ENCODE results near the gene POLL.

Gene POLL

GRCh38 chr10:101573885-101574753, 13.9 kb downstream of the POLL start:
- no peak for FAIRE-seq

- no peak for FAIRE-seq
Measured at GRCh38 chr10:101572785-101573184, 15.3 kb downstream of the POLL start.

GRCh38 chr10:101572126-101572525, 15.9 kb downstream of the POLL start:
- FAIRE-seq: no peak

- no peak for FAIRE-seq
Measured at GRCh38 chr10:101571271-101571925, 16.7 kb downstream of the POLL start.

GRCh38 chr10:101570428-101571270, 17.4 kb downstream of the POLL start:
- no peak for FAIRE-seq

GRCh38 chr10:101569622-101570427, 18.2 kb downstream of the POLL start:
- no peak for FAIRE-seq

GRCh38 chr10:101569323-101569621, 18.8 kb downstream of the POLL start:
- FAIRE-seq: no peak

GRCh38 chr10:101568054-101568745, 19.9 kb downstream of the POLL start:
- no peak for FAIRE-seq

- no peak for FAIRE-seq
Measured at GRCh38 chr10:101567165-101568006, 20.7 kb downstream of the POLL start.

GRCh38 chr10:101566333-101567164, 21.5 kb downstream of the POLL start:
- no peak for FAIRE-seq

GRCh38 chr10:101565936-101566332, 22.1 kb downstream of the POLL start:
- no peak for FAIRE-seq

- FAIRE-seq: no peak
Measured at GRCh38 chr10:101565370-101565900, 22.6 kb downstream of the POLL start.

GRCh38 chr10:101564490-101564991, 23.5 kb downstream of the POLL start:
- FAIRE-seq: no peak

- FAIRE-seq: no peak
Measured at GRCh38 chr10:101563497-101564040, 24.5 kb downstream of the POLL start.

- no peak for FAIRE-seq
Measured at GRCh38 chr10:101563007-101563406, 25.1 kb downstream of the POLL start.

GRCh38 chr10:101562231-101562630, 25.8 kb downstream of the POLL start:
- no peak for FAIRE-seq

- FAIRE-seq: no peak
Measured at GRCh38 chr10:101561068-101561915, 26.8 kb downstream of the POLL start.

Measured in colon (tissue), 2 donors.